T-cell (primary cell): ENCODE results near the gene LIN37. TPM values are rescaled to one million over a fixed set of nuclear protein-coding genes. Genes with fewer than 3 reads are reported as not detected.
A peak's percentile ranks its signal among the peaks of the same experiment; 100 is the strongest.

ENCODE experiments used
- ATAC-seq, 4 experiments: fragments of 200-7000 bp in 3 of 4; fragments of 150-1000 bp in 1 of 4; cut with Tn5 transposase; replicated peaks in 1 of 4; 1 replicate in 3 of 4; 2 replicates in 1 of 4; pipeline ENCODE4 v1.10.0; 2021; ENCODE audit warnings: moderate library complexity in 3 of 4, mild to moderate bottlenecking in 2 of 4, moderate number of reproducible peaks in 1 of 4
- CTCF ChIA-PET, 2 donors: fragments of 300-600 bp; sonication (Branson Sonifier 250); formaldehyde crosslinking; loops; one replicate each; lab custom pipeline; 2022; ENCODE audit warnings: antibody characterized with exemption in 2 of 2; lab: Charles Lee
- POLR2A ChIA-PET, 2 donors: fragments of 300-600 bp; sonication (Branson Sonifier 250); formaldehyde crosslinking; loops; one replicate each; lab custom pipeline; 2022; ENCODE audit warnings: antibody characterized with exemption in 2 of 2; lab: Charles Lee
- DNase-seq, 35 experiments: peaks; one replicate each; pipeline versions ENCODE4 v3.0.0 to v3.0.0-alpha.2; 2013 to 2023
- H3K27ac ChIP-seq: one replicate; pipeline ENCODE4 v1.5.1; 2013; ENCODE audit warnings: low read length
- H3K27me3 ChIP-seq, 2 experiments: replicated peaks in 1 of 2; 1 replicate in 1 of 2; 2 replicates in 1 of 2; pipeline versions ENCODE4 v1.6.1 to v1.7.0; 2013; ENCODE audit warnings: low read length in 1 of 2, mixed read lengths in 1 of 2; ENCODE audit not compliant: control insufficient read depth in 2 of 2, insufficient read depth in 2 of 2; ENCODE audit errors: extremely low read depth in 1 of 2
- H3K36me3 ChIP-seq, 2 donors: 1 replicate in 1 of 2; 2 replicates in 1 of 2; pipeline versions ENCODE4 v1.6.1 to v1.7.0; 2013; ENCODE audit warnings: low read length in 1 of 2; ENCODE audit not compliant: control insufficient read depth in 2 of 2, insufficient read depth in 1 of 2; ENCODE audit errors: extremely low read depth in 1 of 2
- H3K4me1 ChIP-seq, 2 experiments: 1 replicate in 1 of 2; 2 replicates in 1 of 2; pipeline versions ENCODE4 v1.6.1 to v1.7.0; 2013; ENCODE audit warnings: low read length in 2 of 2, mixed read lengths in 1 of 2; ENCODE audit not compliant: insufficient read depth in 2 of 2, control insufficient read depth in 1 of 2; ENCODE audit errors: extremely low read depth in 1 of 2
- H3K4me3 ChIP-seq, 2 donors: 1 replicate in 1 of 2; 2 replicates in 1 of 2; pipeline versions ENCODE4 v1.5.1 to v1.7.0; 2013; ENCODE audit warnings: mild to moderate bottlenecking in 2 of 2, low read length in 1 of 2, moderate library complexity in 1 of 2; ENCODE audit not compliant: control insufficient read depth in 1 of 2; ENCODE audit errors: extremely low read depth in 1 of 2
- H3K9me3 ChIP-seq: 2 replicates; pipeline ENCODE4 v1.7.0; 2013
- H3K27ac Mint-ChIP-seq, 2 donors: one replicate each; pipeline ENCODE4 v1.8.0; 2020 to 2021; ENCODE audit warnings: mild to moderate bottlenecking in 2 of 2, mixed read lengths in 2 of 2
- H3K27me3 Mint-ChIP-seq, 2 donors: one replicate each; pipeline ENCODE4 v1.8.0; 2021 to 2022; ENCODE audit warnings: mixed read lengths in 2 of 2
- H3K36me3 Mint-ChIP-seq: one replicate; pipeline ENCODE4 v1.8.0; 2021; ENCODE audit warnings: mixed read lengths
- H3K4me1 Mint-ChIP-seq, 3 donors: one replicate each; pipeline ENCODE4 v1.8.0; 2020 to 2022; ENCODE audit warnings: mixed read lengths in 3 of 3, mild to moderate bottlenecking in 1 of 3
- H3K4me3 Mint-ChIP-seq, 3 donors: one replicate each; pipeline ENCODE4 v1.8.0; 2020 to 2022; ENCODE audit warnings: mild to moderate bottlenecking in 3 of 3, mixed read lengths in 3 of 3, moderate library complexity in 3 of 3
- H3K9me3 Mint-ChIP-seq, 3 donors: one replicate each; pipeline ENCODE4 v1.8.0; 2020 to 2022; ENCODE audit warnings: mixed read lengths in 3 of 3
- WGBS: methylation state at CpG from one replicate; pipeline ENCODE4 v1.1.5; 2013; ENCODE audit warnings: missing lambda C conversion rate; ENCODE audit not compliant: insufficient coverage; 5-methylcytosine and 5-hydroxymethylcytosine counted together
- total RNA-seq, 35 experiments: library from RNA in 6 of 35; stranded (reverse) in 6 of 35; fragments of 120-200 nt in 1 of 35; gene quantifications; one replicate each; pipeline versions ENCODE4 v1.2.1 to v1.2.4 and lab custom pipeline; 2013 to 2026

The LIN37 gene
- total RNA-seq, 5 donors from 2014 or later (not counting 1 experiment from before 2014, with no cell fraction given): 11.8 to 23.6 (median 22.8) TPM

GRCh38 chr19:35746087-35746462 lies 2.3 kb upstream of the LIN37 start:
- Mint-ChIP-seq H3K27me3 (no peaks in the 10 kb centered on the region), H3K4me1 (peaks cover 54 to 66% (median 57%) of the 10 kb centered on the region in 3 donors), H3K36me3 (peaks cover 13% of the 10 kb centered on the region), H3K27ac (peak overlapping the region; percentile 99 to 100), H3K9me3 (no peaks in the 10 kb centered on the region), H3K4me3 (peak overlapping the region; percentile 87 to 99 (median 97))
- Histone ChIP-seq H3K27me3 (no peaks in the 10 kb centered on the region), H3K9me3 (no peaks in the 10 kb centered on the region), H3K4me1 (peaks cover 25 to 75% of the 10 kb centered on the region in 2 experiments), H3K27ac (peak overlapping the region; percentile 59), H3K36me3 (no peaks in the 10 kb centered on the region), H3K4me3 (peak overlapping the region; percentile 79 to 86)
- no peak for ATAC-seq
- DNase-seq: no peak
- ChIA-PET POLR2A (no interaction called here), CTCF (interaction anchor here in 1 of 2 donors (0.6 to 1.5 kb wide), 3 partner anchors 8 to 231 kb away, joined by 3 to 18 read pairs (median 3); no protein-coding TSS in a partner anchor)
- WGBS: 3% methylated on average over 3 of the region's 4 CpGs

- peaks cover 54 to 66% (median 56%) of the 10 kb centered on the region in 3 donors for H3K4me1 Mint-ChIP-seq
- peak overlapping the region; percentile 99 to 100 for H3K27ac Mint-ChIP-seq
- H3K9me3 Mint-ChIP-seq: no peaks in the 10 kb centered on the region
- DNase-seq: no peak
- H3K27me3 Mint-ChIP-seq: no peaks in the 10 kb centered on the region
- H3K4me3 Mint-ChIP-seq: peak overlapping the region; percentile 87 to 99 (median 97)
- no peak overlapping the region for H3K27ac ChIP-seq
- ChIA-PET POLR2A (no interaction called here), CTCF (no interaction called here)
- no peaks in the 10 kb centered on the region for H3K27me3 ChIP-seq
- no peak for ATAC-seq
- H3K36me3 Mint-ChIP-seq: peaks cover 13% of the 10 kb centered on the region
- H3K36me3 ChIP-seq: no peaks in the 10 kb centered on the region
- peaks cover 25 to 71% of the 10 kb centered on the region in 2 experiments for H3K4me1 ChIP-seq
- no peak overlapping the region for H3K4me3 ChIP-seq
- 98% methylated on average over 4 of the region's 5 CpGs for WGBS
- H3K9me3 ChIP-seq: no peaks in the 10 kb centered on the region
These were observed 1.8 kb upstream of the LIN37 start for GRCh38 chr19:35746531-35746930.

- H3K9me3 Mint-ChIP-seq: no peaks in the 10 kb centered on the region
- Histone ChIP-seq H3K9me3 (no peaks in the 10 kb centered on the region), H3K36me3 (peaks cover 3 to 27% of the 10 kb centered on the region in 2 donors), H3K27me3 (peaks cover 0 to 5% of the 10 kb centered on the region in 2 experiments), H3K4me3 (no peak overlapping the region), H3K4me1 (peaks cover 11 to 42% of the 10 kb centered on the region in 2 experiments), H3K27ac (no peak overlapping the region)
- ChIA-PET CTCF (no interaction called here), POLR2A (interaction anchor here in 1 of 2 donors (0.5 kb wide), 1 partner anchor 108 kb away, joined by 7 read pairs; no protein-coding TSS in a partner anchor)
- no peak for ATAC-seq
- no CpG with 5 or more reads among the region's 5 CpGs for WGBS
- peak overlapping the region; percentile 25 to 95 (median 54) for H3K4me3 Mint-ChIP-seq
- H3K4me1 Mint-ChIP-seq: peaks cover 31 to 47% (median 38%) of the 10 kb centered on the region in 3 donors
- peaks cover 2 to 5% of the 10 kb centered on the region in 2 donors for H3K27me3 Mint-ChIP-seq
- H3K36me3 Mint-ChIP-seq: peaks cover 16% of the 10 kb centered on the region
- H3K27ac Mint-ChIP-seq: no peak overlapping the region
- no peak for DNase-seq
These were observed 1.8 kb downstream of the LIN37 start for GRCh38 chr19:35750167-35750566.

GRCh38 chr19:35751839-35752745 lies 3.7 kb downstream of the LIN37 start:
- ATAC-seq (no peak), DNase-seq (no peak)
- Mint-ChIP-seq H3K9me3 (no peaks in the 10 kb centered on the region), H3K27ac (no peak overlapping the region), H3K4me1 (peaks cover 28 to 42% (median 34%) of the 10 kb centered on the region in 3 donors), H3K27me3 (peaks cover 7 to 10% of the 10 kb centered on the region in 2 donors), H3K4me3 (no peak overlapping the region), H3K36me3 (peaks cover 13% of the 10 kb centered on the region)
- H3K4me1 ChIP-seq: peaks cover 19 to 45% of the 10 kb centered on the region in 2 experiments
- H3K9me3 ChIP-seq: no peaks in the 10 kb centered on the region
- H3K36me3 ChIP-seq: peaks cover 3 to 27% of the 10 kb centered on the region in 2 donors
- POLR2A ChIA-PET: no interaction called here
- H3K27ac ChIP-seq: no peak overlapping the region
- no peak overlapping the region for H3K4me3 ChIP-seq
- CTCF ChIA-PET: no interaction called here
- peaks cover 0 to 17% of the 10 kb centered on the region in 2 experiments for H3K27me3 ChIP-seq
- 97% methylated on average over 5 of the region's 14 CpGs for WGBS

- H3K27ac ChIP-seq: no peak overlapping the region
- Mint-ChIP-seq H3K4me3 (no peak overlapping the region), H3K27ac (no peak overlapping the region), H3K9me3 (no peaks in the 10 kb centered on the region), H3K4me1 (peaks cover 29 to 43% (median 42%) of the 10 kb centered on the region in 3 donors), H3K27me3 (peaks cover 7 to 10% of the 10 kb centered on the region in 2 donors), H3K36me3 (peaks cover 12% of the 10 kb centered on the region)
- peaks cover 23 to 48% of the 10 kb centered on the region in 2 experiments for H3K4me1 ChIP-seq
- WGBS: 96% methylated on average over 12 of the region's 20 CpGs
- no peak overlapping the region for H3K4me3 ChIP-seq
- ChIA-PET CTCF (interaction anchor here in 1 of 2 donors (0.6 kb wide), 1 partner anchor 46 kb away, joined by 3 read pairs; no protein-coding TSS in a partner anchor), POLR2A (no interaction called here)
- ATAC-seq: no peak
- no peak for DNase-seq
- H3K27me3 ChIP-seq: peaks cover 0 to 21% of the 10 kb centered on the region in 2 experiments
- H3K36me3 ChIP-seq: peaks cover 3 to 27% of the 10 kb centered on the region in 2 donors
- no peaks in the 10 kb centered on the region for H3K9me3 ChIP-seq
These were observed 4.5 kb downstream of the LIN37 start for GRCh38 chr19:35752746-35753350.
